HCT116 (cell line): ENCODE data around the gene TMEM132A. TPM values are rescaled to one million over a fixed set of nuclear protein-coding genes. Genes with fewer than 3 reads are reported as not detected.

ENCODE experiments used
- ATAC-seq: fragments of 200-7000 bp; cut with Tn5 transposase; 2 replicates; pipeline ENCODE4 v1.9.1; 2020; ENCODE audit warnings: mild to moderate bottlenecking, moderate library complexity
- BruUV-seq: library from RNA; stranded (reverse); fragments of 400-500 nt; replicated peaks from 2 replicates; lab custom pipeline; 2021; lab: Mats Ljungman, UMichigan
- CTCF ChIA-PET: fragments of 300-600 bp; sonication (Branson Sonifier 250); formaldehyde crosslinking; loops from one replicate; lab custom pipeline; 2021; ENCODE audit warnings: antibody characterized with exemption; lab: Charles Lee
- POLR2A ChIA-PET: fragments of 300-600, 350-600 bp; sonication (Branson Sonifier 250); formaldehyde crosslinking; loops from one replicate; lab custom pipeline; 2021; ENCODE audit warnings: antibody characterized with exemption; lab: Charles Lee
- RAD21 ChIA-PET, 2 experiments: fragments of 300-600 bp; sonication (Branson Sonifier 250); formaldehyde crosslinking; loops; one replicate each; lab custom pipeline; 2023; ENCODE audit warnings: low total read pairs in 2 of 2; ENCODE audit not compliant: uncharacterized antibody in 2 of 2, unreplicated experiment in 2 of 2, low non-redundant PET in 1 of 2; lab: Charles Lee
- DNase-seq: peaks from one replicate; pipeline ENCODE4 v3.0.0-alpha.2; 2010; ENCODE audit warnings: low read depth, low spot score
- H2AFZ ChIP-seq: fragments of 200-600 bp; shearing (Covaris generic), sonication (generic); 2 replicates; pipeline ENCODE4 v1.6.1; 2017; ENCODE audit warnings: low read depth, mixed run types, mixed read lengths, antibody characterized with exemption, low read length; ENCODE audit not compliant: poor library complexity, severe bottlenecking
- H3K27ac ChIP-seq: 2 replicates; pipeline ENCODE4 v1.5.1; 2012; ENCODE audit warnings: low read depth, low read length
- H3K27me3 ChIP-seq: fragments of 200-600 bp; sonication (generic); 2 replicates; pipeline ENCODE4 v1.6.1; 2016; ENCODE audit warnings: mixed run types, low read length, mixed read lengths; ENCODE audit not compliant: insufficient read depth
- H3K36me3 ChIP-seq, 2 experiments: fragments of 200-500 bp in 1 of 2; fragments of 200-600 bp in 1 of 2; sonication (Bioruptor generic) in 1 of 2; sonication (generic) in 1 of 2; 2 replicates each; pipeline versions ENCODE4 v1.5.1 to v1.6.1; 2014 to 2016; ENCODE audit warnings: low read length in 2 of 2, inconsistent platforms in 1 of 2, mixed read lengths in 1 of 2, mixed run types in 1 of 2; ENCODE audit not compliant: insufficient read depth in 2 of 2, control insufficient read depth in 1 of 2
- H3K4me1 ChIP-seq, 2 experiments: fragments of 200-600 bp in 1 of 2; sonication (generic) in 1 of 2; 2 replicates each; pipeline versions ENCODE4 v1.5.1 to v1.6.1; 2012 to 2017; ENCODE audit warnings: low read length in 2 of 2, inconsistent platforms in 1 of 2, mild to moderate bottlenecking in 1 of 2, mixed read lengths in 1 of 2, mixed run types in 1 of 2, moderate library complexity in 1 of 2; ENCODE audit not compliant: insufficient read depth in 2 of 2, control insufficient read depth in 1 of 2
- H3K4me2 ChIP-seq: fragments of 200-600 bp; sonication (generic); 2 replicates; pipeline ENCODE4 v1.6.1; 2017; ENCODE audit warnings: mixed run types, low read length, mixed read lengths
- H3K4me3 ChIP-seq, 2 experiments: fragments of 200-600 bp in 1 of 2; sonication (generic) in 1 of 2; replicated peaks in 1 of 2; 2 replicates each; pipeline ENCODE4 v1.5.1; 2011 to 2016; ENCODE audit warnings: low read length in 2 of 2, control low read depth in 1 of 2, low read depth in 1 of 2, mild to moderate bottlenecking in 1 of 2, mixed read lengths in 1 of 2, mixed run types in 1 of 2
- H3K79me2 ChIP-seq: fragments of 200-600 bp; sonication (generic); 2 replicates; pipeline ENCODE4 v1.6.1; 2017; ENCODE audit warnings: mild to moderate bottlenecking, mixed run types, low read length, moderate library complexity, mixed read lengths; ENCODE audit not compliant: insufficient read depth
- H3K9ac ChIP-seq: fragments of 200-600 bp; sonication (generic); 2 replicates; pipeline ENCODE4 v1.6.1; 2016; ENCODE audit warnings: low read length, mixed read lengths
- H3K9me2 ChIP-seq: fragments of 200-600 bp; sonication (generic), shearing (Covaris generic); 2 replicates; pipeline ENCODE4 v1.6.1; 2017; ENCODE audit warnings: mixed run types, mild to moderate bottlenecking, moderate library complexity; ENCODE audit not compliant: insufficient read depth
- H3K9me3 ChIP-seq, 2 experiments: fragments of 200-500 bp in 1 of 2; fragments of 200-600 bp in 1 of 2; sonication (Bioruptor generic) in 1 of 2; sonication (generic) in 1 of 2; 2 replicates each; pipeline ENCODE4 v1.6.1; 2014 to 2017; ENCODE audit warnings: low read length in 2 of 2, mixed read lengths in 2 of 2, inconsistent platforms in 1 of 2, low read depth in 1 of 2, mild to moderate bottlenecking in 1 of 2, mixed run types in 1 of 2, moderate library complexity in 1 of 2; ENCODE audit not compliant: control insufficient read depth in 1 of 2, insufficient read depth in 1 of 2
- H4K20me1 ChIP-seq: fragments of 200-600 bp; sonication (generic), shearing (Covaris generic); 2 replicates; pipeline ENCODE4 v1.6.1; 2017; ENCODE audit warnings: mixed run types, mild to moderate bottlenecking, moderate library complexity; ENCODE audit not compliant: insufficient read depth
- CEBPB ChIP-seq: IDR thresholded peaks from 2 replicates; pipeline ENCODE4 v1.6.1; 2012; ENCODE audit warnings: low read depth
- EGR1 ChIP-seq: IDR thresholded peaks from 2 replicates; pipeline ENCODE4 v1.6.1; 2012; ENCODE audit warnings: low read depth
- ELF1 ChIP-seq: IDR thresholded peaks from 2 replicates; pipeline ENCODE4 v1.6.1; 2012; ENCODE audit warnings: low read depth, borderline replicate concordance
- JUND ChIP-seq: IDR thresholded peaks from 2 replicates; pipeline ENCODE4 v1.6.1; 2012
- POLR2A ChIP-seq: IDR thresholded peaks from 2 replicates; pipeline ENCODE4 v1.7.0; 2011; ENCODE audit warnings: borderline replicate concordance; ENCODE audit not compliant: insufficient read depth, insufficient read length; ENCODE audit errors: extremely low read depth
- POLR2AphosphoS5 ChIP-seq: IDR thresholded peaks from 2 replicates; pipeline ENCODE4 v1.6.1; 2011; ENCODE audit warnings: mild to moderate bottlenecking, low read depth, low read length, moderate library complexity
- RAD21 ChIP-seq: IDR thresholded peaks from 2 replicates; pipeline ENCODE4 v1.6.1; 2012; ENCODE audit warnings: low read depth, mild to moderate bottlenecking
- TCF7L2 ChIP-seq: IDR thresholded peaks from 2 replicates; pipeline ENCODE4 v1.7.0; 2011; ENCODE audit warnings: borderline replicate concordance, inconsistent platforms; ENCODE audit not compliant: insufficient read depth, insufficient read length; ENCODE audit errors: extremely low read depth
- YY1 ChIP-seq: IDR thresholded peaks from 2 replicates; pipeline ENCODE4 v1.6.1; 2011; ENCODE audit warnings: low read length, low read depth, moderate library complexity, mild to moderate bottlenecking; ENCODE audit not compliant: insufficient replicate concordance; ENCODE audit errors: extremely low read depth
- ZFX ChIP-seq: fragments of 450-650 bp; IDR thresholded peaks from 2 replicates; pipeline ENCODE4 v1.6.1; 2017
- ZNF274 ChIP-seq: fragments of 200-500 bp; sonication (Bioruptor generic); IDR thresholded peaks from 2 replicates; pipeline ENCODE4 v1.6.1; 2014; ENCODE audit warnings: mild to moderate bottlenecking, low read depth, low read length, inconsistent platforms
- intact Hi-C: fragments of 100-400 bp; cut with micrococcal nuclease; formaldehyde crosslinking; loops from 2 replicates; pipeline ENCODE4 v1.10.0; 2022
- total RNA-seq: library from RNA; stranded (reverse); gene quantifications from one replicate; pipeline ENCODE4 v1.2.1, GENCODE V29; 2021; ENCODE audit not compliant: unreplicated experiment
- TF ChIP-seq, protein P1 (sequence below): IDR thresholded peaks from 2 replicates; pipeline ENCODE4 v1.6.1; 2012
- TF ChIP-seq, protein P2 (sequence below): IDR thresholded peaks from 2 replicates; pipeline ENCODE4 v1.6.1; 2012; ENCODE audit warnings: low read depth

Gene TMEM132A
- total RNA-seq, 1 experiment from 2014 or later: 120 TPM

DNA sequence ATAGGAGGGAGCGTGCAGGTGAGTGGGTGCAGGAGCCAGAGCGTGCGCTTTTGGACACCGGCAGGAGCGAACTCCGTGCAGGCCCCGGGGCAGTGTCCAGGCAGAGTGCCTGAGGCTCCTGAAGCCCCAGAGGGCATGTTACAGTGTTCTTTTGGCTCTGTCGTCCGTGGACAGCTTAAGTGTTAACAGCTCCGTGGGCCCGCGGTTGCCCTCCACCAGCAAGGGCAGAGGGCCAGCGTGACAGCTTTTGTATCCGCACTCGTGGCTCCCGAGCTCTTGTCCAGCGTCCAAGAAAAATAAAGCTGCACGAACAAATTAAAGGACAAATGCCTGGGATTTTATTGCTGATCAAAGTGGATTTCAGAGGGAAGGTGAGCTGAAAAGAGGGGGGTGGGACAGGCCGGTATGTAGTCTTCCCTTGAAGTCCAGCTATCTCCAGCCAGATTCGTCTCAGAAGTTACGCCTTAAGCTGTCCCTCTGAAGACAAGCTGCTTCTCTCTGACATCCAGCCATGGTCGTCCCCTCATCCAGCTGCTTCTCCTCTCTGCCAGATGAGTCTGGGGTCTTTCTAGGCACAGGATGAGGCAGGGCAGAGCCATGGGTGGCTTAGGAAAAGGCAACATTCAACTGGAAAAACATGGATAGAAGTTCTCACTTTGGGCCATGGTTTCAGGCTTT, 11.3 kb upstream of the TMEM132A start:
- CTCF ChIA-PET: interaction anchor here (0.8 to 1.2 kb wide), 3 partner anchors 11 to 25 kb away, joined by 3 to 16 read pairs (median 5); no protein-coding TSS in a partner anchor

More for the DNA sequence above, 11.3 kb upstream of the TMEM132A start:
- peak overlapping the region; percentile 89 for H3K4me2 ChIP-seq
- no TSS peak for BruUV-seq
- H3K79me2 ChIP-seq: peaks cover 38% of the 10 kb centered on the region
- intact Hi-C loops: loop anchor here (10.0 kb wide), 1 partner anchor 272 kb away; no protein-coding TSS in a partner anchor
- no peaks in the 10 kb centered on the region for H3K27me3 ChIP-seq
- no peak for TF ChIP-seq POLR2AphosphoS5
- TF ChIP-seq, protein P1, sequence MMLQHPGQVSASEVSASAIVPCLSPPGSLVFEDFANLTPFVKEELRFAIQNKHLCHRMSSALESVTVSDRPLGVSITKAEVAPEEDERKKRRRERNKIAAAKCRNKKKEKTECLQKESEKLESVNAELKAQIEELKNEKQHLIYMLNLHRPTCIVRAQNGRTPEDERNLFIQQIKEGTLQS: no peak
- no peak for TF ChIP-seq POLR2A
- TF ChIP-seq RAD21: no peak
- no peak for TF ChIP-seq JUND
- TF ChIP-seq TCF7L2: no peak
- TF ChIP-seq, protein P2, sequence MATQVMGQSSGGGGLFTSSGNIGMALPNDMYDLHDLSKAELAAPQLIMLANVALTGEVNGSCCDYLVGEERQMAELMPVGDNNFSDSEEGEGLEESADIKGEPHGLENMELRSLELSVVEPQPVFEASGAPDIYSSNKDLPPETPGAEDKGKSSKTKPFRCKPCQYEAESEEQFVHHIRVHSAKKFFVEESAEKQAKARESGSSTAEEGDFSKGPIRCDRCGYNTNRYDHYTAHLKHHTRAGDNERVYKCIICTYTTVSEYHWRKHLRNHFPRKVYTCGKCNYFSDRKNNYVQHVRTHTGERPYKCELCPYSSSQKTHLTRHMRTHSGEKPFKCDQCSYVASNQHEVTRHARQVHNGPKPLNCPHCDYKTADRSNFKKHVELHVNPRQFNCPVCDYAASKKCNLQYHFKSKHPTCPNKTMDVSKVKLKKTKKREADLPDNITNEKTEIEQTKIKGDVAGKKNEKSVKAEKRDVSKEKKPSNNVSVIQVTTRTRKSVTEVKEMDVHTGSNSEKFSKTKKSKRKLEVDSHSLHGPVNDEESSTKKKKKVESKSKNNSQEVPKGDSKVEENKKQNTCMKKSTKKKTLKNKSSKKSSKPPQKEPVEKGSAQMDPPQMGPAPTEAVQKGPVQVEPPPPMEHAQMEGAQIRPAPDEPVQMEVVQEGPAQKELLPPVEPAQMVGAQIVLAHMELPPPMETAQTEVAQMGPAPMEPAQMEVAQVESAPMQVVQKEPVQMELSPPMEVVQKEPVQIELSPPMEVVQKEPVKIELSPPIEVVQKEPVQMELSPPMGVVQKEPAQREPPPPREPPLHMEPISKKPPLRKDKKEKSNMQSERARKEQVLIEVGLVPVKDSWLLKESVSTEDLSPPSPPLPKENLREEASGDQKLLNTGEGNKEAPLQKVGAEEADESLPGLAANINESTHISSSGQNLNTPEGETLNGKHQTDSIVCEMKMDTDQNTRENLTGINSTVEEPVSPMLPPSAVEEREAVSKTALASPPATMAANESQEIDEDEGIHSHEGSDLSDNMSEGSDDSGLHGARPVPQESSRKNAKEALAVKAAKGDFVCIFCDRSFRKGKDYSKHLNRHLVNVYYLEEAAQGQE: no peak
- no peak for TF ChIP-seq EGR1
- TF ChIP-seq CEBPB: no peak
- no peak for TF ChIP-seq ELF1
- TF ChIP-seq ZNF274: no peak
- no peak for TF ChIP-seq ZFX
- no peak for TF ChIP-seq YY1
- peak overlapping the region; percentile 61 to 67 for H3K4me3 ChIP-seq
- no peak for DNase-seq
- ChIA-PET RAD21 (no interaction called here), POLR2A (interaction anchor here (0.9 to 1.2 kb wide), 2 partner anchors 10 to 82 kb away, joined by 3 to 6 read pairs; no protein-coding TSS in a partner anchor)
- H3K4me1 ChIP-seq: peaks cover 18 to 49% of the 10 kb centered on the region in 2 experiments
- peak overlapping the region; percentile 79 for H2AFZ ChIP-seq
- H3K9me3 ChIP-seq: no peaks in the 10 kb centered on the region
- H4K20me1 ChIP-seq: no peaks in the 10 kb centered on the region
- H3K27ac ChIP-seq: peak overlapping the region; percentile 61; the same call in 1 of the 2 replicates
- H3K9ac ChIP-seq: peak overlapping the region; percentile 73
- ATAC-seq: no peak
- no peaks in the 10 kb centered on the region for H3K9me2 ChIP-seq
- H3K36me3 ChIP-seq: peaks cover 0 to 3% of the 10 kb centered on the region in 2 experiments; a peak in 1 of 4 replicates
